Globus pallidus (tissue), 1 donor: ENCODE results near the gene PCDHGA1.
"Not testable (repeated sequence)": the region's sequence is repeated elsewhere in the genome, so short reads cannot be mapped to it uniquely, and the experiment has no call there.

Experiments
- DNase-seq: peaks from one replicate; pipeline ENCODE4 v3.0.0-alpha.2; 2015; ENCODE audit warnings: low spot score

Gene PCDHGA1

GRCh38 chr5:141412854-141413539 is 82.7 kb downstream of the PCDHGA1 start, which contains the start of gene PCDHGA10:
TSS of gene PCDHGA10 (plus strand) at chr5:141412987. CDS start at chr5:141413176, 189 bp downstream.
- peak; percentile 17 for DNase-seq

- DNase-seq: no peak
Observed at GRCh38 chr5:141413540-141414069, 83.3 kb downstream of the PCDHGA1 start.

- DNase-seq: not testable (repeated sequence)
Observed at GRCh38 chr5:141414548-141415274, 84.4 kb downstream of the PCDHGA1 start.

GRCh38 chr5:141415275-141415618 is 84.9 kb downstream of the PCDHGA1 start:
- DNase-seq: not testable (repeated sequence)

- peak; percentile 41 for DNase-seq
Observed at GRCh38 chr5:141417494-141418172, 87.3 kb downstream of the PCDHGA1 start, which contains the start of gene PCDHGB7. TSS of gene PCDHGB7 (plus strand) at chr5:141417677. CDS start at chr5:141417860, 183 bp downstream.

GRCh38 chr5:141419074-141419880 is 89.0 kb downstream of the PCDHGA1 start:
- DNase-seq: no peak

GRCh38 chr5:141420855-141421488 is 90.7 kb downstream of the PCDHGA1 start, which contains the start of gene PCDHGA11:
TSS of gene PCDHGA11 (plus strand) at chr5:141421051. CDS start at chr5:141421228, 177 bp downstream.
- no peak for DNase-seq

- DNase-seq: no peak
Observed at GRCh38 chr5:141421489-141421855, 91.2 kb downstream of the PCDHGA1 start.

GRCh38 chr5:141422742-141423291 is 92.5 kb downstream of the PCDHGA1 start:
- DNase-seq: no peak

GRCh38 chr5:141427783-141428426 is 97.6 kb downstream of the PCDHGA1 start:
- no peak for DNase-seq

- DNase-seq: peak; percentile 34
Observed at GRCh38 chr5:141430332-141431113, 100.2 kb downstream of the PCDHGA1 start, which contains the start of gene PCDHGA12. TSS of gene PCDHGA12 (plus strand) at chr5:141430507. CDS start at chr5:141430760, 253 bp downstream.

GRCh38 chr5:141431286-141431685 is 101.0 kb downstream of the PCDHGA1 start:
- no peak for DNase-seq

- not testable (repeated sequence) for DNase-seq
Observed at GRCh38 chr5:141432308-141432707, 102.0 kb downstream of the PCDHGA1 start.

- DNase-seq: not testable (repeated sequence)
Observed at GRCh38 chr5:141432726-141433125, 102.4 kb downstream of the PCDHGA1 start.

- DNase-seq: no peak
Observed at GRCh38 chr5:141434006-141434405, 103.7 kb downstream of the PCDHGA1 start.

GRCh38 chr5:141437221-141437620 is 106.9 kb downstream of the PCDHGA1 start:
- DNase-seq: no peak

GRCh38 chr5:141439411-141440141 is 109.3 kb downstream of the PCDHGA1 start:
- DNase-seq: no peak

GRCh38 chr5:141440341-141440740 is 110.0 kb downstream of the PCDHGA1 start:
- DNase-seq: no peak
